Astrocyte (in vitro differentiated cells and primary cell): ENCODE data around the gene LPAR2. TPM values are rescaled to one million over a fixed set of nuclear protein-coding genes. Genes with fewer than 3 reads are reported as not detected.
"Not testable (repeated sequence)": the region's sequence is repeated elsewhere in the genome, so short reads cannot be mapped to it uniquely, and the experiment has no call there.

Experiments used
- DNase-seq: peaks from one replicate; pipeline ENCODE4 v3.0.0-alpha.2; 2010; ENCODE audit warnings: low read depth
- FAIRE-seq: peaks from 2 replicates; lab custom pipeline; 2011; peaks lifted over from hg19 to GRCh38; lab: Jason Lieb, UNC
- H2AFZ ChIP-seq: 2 replicates; pipeline ENCODE4 v1.6.0; 2012; ENCODE audit warnings: low read depth, low read length, inconsistent platforms
- H3K27ac ChIP-seq: 2 replicates; pipeline ENCODE4 v1.5.1; 2011; ENCODE audit warnings: low read depth, low read length, inconsistent platforms
- H3K27me3 ChIP-seq: 2 replicates; pipeline ENCODE4 v1.6.0; 2011; ENCODE audit warnings: low read length, inconsistent platforms; ENCODE audit not compliant: insufficient read depth
- H3K36me3 ChIP-seq: 2 replicates; pipeline ENCODE4 v1.5.1; 2011; ENCODE audit warnings: low read length, inconsistent platforms; ENCODE audit not compliant: insufficient read depth
- H3K4me1 ChIP-seq: 2 replicates; pipeline ENCODE4 v1.5.1; 2011; ENCODE audit warnings: low read length, inconsistent platforms; ENCODE audit not compliant: insufficient read depth
- H3K4me2 ChIP-seq: 2 replicates; pipeline ENCODE4 v1.6.0; 2012; ENCODE audit warnings: low read length, inconsistent platforms
- H3K4me3 ChIP-seq: 2 replicates; pipeline ENCODE4 v1.5.1; 2011; ENCODE audit warnings: low read depth, mild to moderate bottlenecking, low read length, inconsistent platforms; ENCODE audit not compliant: insufficient read depth
- H3K79me2 ChIP-seq: 2 replicates; pipeline ENCODE4 v1.6.0; 2012; ENCODE audit warnings: mild to moderate bottlenecking, low read length, inconsistent platforms; ENCODE audit not compliant: insufficient read depth
- H3K9ac ChIP-seq: 2 replicates; pipeline ENCODE4 v1.6.0; 2012; ENCODE audit warnings: mild to moderate bottlenecking, low read length, inconsistent platforms
- H3K9me3 ChIP-seq: 2 replicates; pipeline ENCODE4 v1.5.1; 2012; ENCODE audit warnings: low read depth, mild to moderate bottlenecking, low read length, inconsistent platforms; ENCODE audit not compliant: insufficient read depth
- H4K20me1 ChIP-seq: 2 replicates; pipeline ENCODE4 v1.6.0; 2012; ENCODE audit warnings: low read length, inconsistent platforms; ENCODE audit not compliant: insufficient read depth
- H3K27ac Mint-ChIP-seq: one replicate; pipeline ENCODE4 v1.8.0; 2021; ENCODE audit warnings: mild to moderate bottlenecking, mixed read lengths; ENCODE audit not compliant: unreplicated experiment
- H3K27me3 Mint-ChIP-seq: one replicate; pipeline ENCODE4 v1.8.0; 2021; ENCODE audit warnings: low read depth, mixed read lengths; ENCODE audit not compliant: unreplicated experiment
- H3K36me3 Mint-ChIP-seq: one replicate; pipeline ENCODE4 v1.8.0; 2021; ENCODE audit warnings: low read depth, mixed read lengths; ENCODE audit not compliant: unreplicated experiment
- H3K4me1 Mint-ChIP-seq: one replicate; pipeline ENCODE4 v1.8.0; 2021; ENCODE audit warnings: low read depth, mixed read lengths; ENCODE audit not compliant: unreplicated experiment
- H3K4me3 Mint-ChIP-seq: one replicate; pipeline ENCODE4 v1.8.0; 2021; ENCODE audit warnings: mild to moderate bottlenecking, moderate library complexity, mixed read lengths; ENCODE audit not compliant: unreplicated experiment
- H3K9me3 Mint-ChIP-seq: one replicate; pipeline ENCODE4 v1.8.0; 2021; ENCODE audit warnings: mild to moderate bottlenecking, mixed read lengths; ENCODE audit not compliant: unreplicated experiment
- EZH2 ChIP-seq: IDR thresholded peaks from 2 replicates; pipeline ENCODE4 v1.6.1; 2012; ENCODE audit warnings: mild to moderate bottlenecking, low read length, inconsistent platforms; ENCODE audit not compliant: insufficient read depth
- total RNA-seq: library from RNA; stranded (reverse); gene quantifications from 2 replicates; pipeline ENCODE4 v1.2.1, GENCODE V29; 2021
- TF ChIP-seq, protein P1 (sequence below): IDR thresholded peaks from 2 replicates; pipeline ENCODE4 v1.5.1; 2011; ENCODE audit warnings: low read depth, mild to moderate bottlenecking, inconsistent platforms, low read length, moderate library complexity; ENCODE audit not compliant: insufficient read depth

LPAR2 gene
- total RNA-seq, 1 donor from 2014 or later = 20.1 TPM

DNA sequence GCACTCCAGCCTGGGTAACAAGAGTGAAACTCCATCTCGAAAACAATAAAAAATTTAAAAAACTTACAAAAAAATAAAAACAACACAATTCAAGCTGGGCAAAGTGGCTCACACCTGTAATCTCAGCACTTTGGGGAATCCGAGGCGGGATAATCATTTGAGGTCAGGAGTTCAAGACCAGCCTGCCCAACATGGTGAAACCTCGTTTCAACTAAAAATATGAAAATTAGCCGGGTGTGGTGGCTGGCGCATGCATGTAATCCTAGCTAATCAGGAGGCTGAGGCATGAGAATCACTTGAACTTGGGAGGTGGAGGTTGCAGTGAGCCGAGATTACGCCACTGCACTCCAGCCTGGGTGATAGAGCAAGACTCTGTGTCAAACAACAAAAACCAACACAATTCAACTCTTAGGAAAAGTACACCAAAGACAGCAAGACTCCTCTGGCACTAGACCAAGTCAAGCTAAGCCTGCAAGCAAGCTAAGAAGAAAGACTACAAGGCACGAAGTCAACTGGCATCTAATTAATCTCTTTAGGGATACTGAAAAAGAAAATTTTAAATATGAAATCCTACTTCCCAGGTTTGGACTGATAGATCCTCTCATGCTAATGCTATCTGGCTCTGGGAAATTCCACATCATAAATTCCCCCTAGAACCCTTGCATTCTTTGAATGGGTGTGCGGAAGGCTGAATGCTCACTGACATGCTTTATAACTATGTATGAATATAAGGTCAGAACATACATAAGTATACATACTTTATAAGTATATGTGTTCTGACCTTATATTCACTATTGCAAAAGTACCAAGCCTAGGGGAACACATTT is 17.4 kb downstream of the LPAR2 start:
- Mint-ChIP-seq H3K27ac (no peak overlapping the region), H3K36me3 (no peaks in the 10 kb centered on the region), H3K4me1 (peaks cover 9% of the 10 kb centered on the region), H3K27me3 (peaks cover 2% of the 10 kb centered on the region), H3K9me3 (no peaks in the 10 kb centered on the region), H3K4me3 (no peak overlapping the region)
- H3K27ac ChIP-seq = no peak overlapping the region
- H3K4me3 ChIP-seq = no peak overlapping the region
- H3K4me2 ChIP-seq = no peak overlapping the region
- H3K9ac ChIP-seq = no peak overlapping the region
- DNase-seq (no peak), FAIRE-seq (no peak)
- H3K27me3 ChIP-seq = no peaks in the 10 kb centered on the region
- TF ChIP-seq EZH2 = no peak
- TF ChIP-seq, protein P1, sequence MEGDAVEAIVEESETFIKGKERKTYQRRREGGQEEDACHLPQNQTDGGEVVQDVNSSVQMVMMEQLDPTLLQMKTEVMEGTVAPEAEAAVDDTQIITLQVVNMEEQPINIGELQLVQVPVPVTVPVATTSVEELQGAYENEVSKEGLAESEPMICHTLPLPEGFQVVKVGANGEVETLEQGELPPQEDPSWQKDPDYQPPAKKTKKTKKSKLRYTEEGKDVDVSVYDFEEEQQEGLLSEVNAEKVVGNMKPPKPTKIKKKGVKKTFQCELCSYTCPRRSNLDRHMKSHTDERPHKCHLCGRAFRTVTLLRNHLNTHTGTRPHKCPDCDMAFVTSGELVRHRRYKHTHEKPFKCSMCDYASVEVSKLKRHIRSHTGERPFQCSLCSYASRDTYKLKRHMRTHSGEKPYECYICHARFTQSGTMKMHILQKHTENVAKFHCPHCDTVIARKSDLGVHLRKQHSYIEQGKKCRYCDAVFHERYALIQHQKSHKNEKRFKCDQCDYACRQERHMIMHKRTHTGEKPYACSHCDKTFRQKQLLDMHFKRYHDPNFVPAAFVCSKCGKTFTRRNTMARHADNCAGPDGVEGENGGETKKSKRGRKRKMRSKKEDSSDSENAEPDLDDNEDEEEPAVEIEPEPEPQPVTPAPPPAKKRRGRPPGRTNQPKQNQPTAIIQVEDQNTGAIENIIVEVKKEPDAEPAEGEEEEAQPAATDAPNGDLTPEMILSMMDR = no peak
- no peaks in the 10 kb centered on the region for H3K4me1 ChIP-seq
- no peaks in the 10 kb centered on the region for H4K20me1 ChIP-seq
- H3K9me3 ChIP-seq = no peaks in the 10 kb centered on the region
- no peaks in the 10 kb centered on the region for H3K79me2 ChIP-seq
- no peaks in the 10 kb centered on the region for H3K36me3 ChIP-seq
- H2AFZ ChIP-seq = no peak overlapping the region

- H3K4me1 Mint-ChIP-seq, H3K36me3 Mint-ChIP-seq, H3K27me3 Mint-ChIP-seq, H3K27ac ChIP-seq, H3K36me3 ChIP-seq, H3K9ac ChIP-seq, H2AFZ ChIP-seq, H3K4me2 ChIP-seq, FAIRE-seq, H3K9me3 ChIP-seq, H3K4me3 Mint-ChIP-seq, H3K27me3 ChIP-seq, H3K79me2 ChIP-seq, H3K9me3 Mint-ChIP-seq, H4K20me1 ChIP-seq, H3K4me3 ChIP-seq, H3K4me1 ChIP-seq, H3K27ac Mint-ChIP-seq, DNase-seq: not testable (repeated sequence)
These were observed 21.3 kb downstream of the LPAR2 start for GRCh38 chr19:19606686-19607085.

- H3K4me3 ChIP-seq = no peak overlapping the region
- Mint-ChIP-seq H3K9me3 (no peaks in the 10 kb centered on the region), H3K27me3 (no peaks in the 10 kb centered on the region), H3K27ac (no peak overlapping the region), H3K4me1 (peaks cover 3% of the 10 kb centered on the region), H3K4me3 (no peak overlapping the region), H3K36me3 (no peaks in the 10 kb centered on the region)
- H3K36me3 ChIP-seq = no peaks in the 10 kb centered on the region
- no peaks in the 10 kb centered on the region for H3K27me3 ChIP-seq
- H3K79me2 ChIP-seq = no peaks in the 10 kb centered on the region
- no peaks in the 10 kb centered on the region for H3K9me3 ChIP-seq
- TF ChIP-seq, protein P1 = no peak
- no peak for TF ChIP-seq EZH2
- DNase-seq (peak; percentile 20), FAIRE-seq (no peak)
- no peak overlapping the region for H2AFZ ChIP-seq
- no peak overlapping the region for H3K9ac ChIP-seq
- H3K4me2 ChIP-seq = no peak overlapping the region
- no peaks in the 10 kb centered on the region for H3K4me1 ChIP-seq
- H3K27ac ChIP-seq = no peak overlapping the region
- H4K20me1 ChIP-seq = no peaks in the 10 kb centered on the region
These were observed 22.0 kb downstream of the LPAR2 start for GRCh38 chr19:19606021-19606420.
